ENCODE results near the gene KRT25. TPM values are rescaled to one million over a fixed set of nuclear protein-coding genes. Genes with fewer than 3 reads are reported as not detected.

Gene KRT25
- total and polyA plus RNA-seq, 2 of the 13 experiments (the other 11 are each of a cell fraction or from before 2014, with no cell fraction given), result not detected

DNA sequence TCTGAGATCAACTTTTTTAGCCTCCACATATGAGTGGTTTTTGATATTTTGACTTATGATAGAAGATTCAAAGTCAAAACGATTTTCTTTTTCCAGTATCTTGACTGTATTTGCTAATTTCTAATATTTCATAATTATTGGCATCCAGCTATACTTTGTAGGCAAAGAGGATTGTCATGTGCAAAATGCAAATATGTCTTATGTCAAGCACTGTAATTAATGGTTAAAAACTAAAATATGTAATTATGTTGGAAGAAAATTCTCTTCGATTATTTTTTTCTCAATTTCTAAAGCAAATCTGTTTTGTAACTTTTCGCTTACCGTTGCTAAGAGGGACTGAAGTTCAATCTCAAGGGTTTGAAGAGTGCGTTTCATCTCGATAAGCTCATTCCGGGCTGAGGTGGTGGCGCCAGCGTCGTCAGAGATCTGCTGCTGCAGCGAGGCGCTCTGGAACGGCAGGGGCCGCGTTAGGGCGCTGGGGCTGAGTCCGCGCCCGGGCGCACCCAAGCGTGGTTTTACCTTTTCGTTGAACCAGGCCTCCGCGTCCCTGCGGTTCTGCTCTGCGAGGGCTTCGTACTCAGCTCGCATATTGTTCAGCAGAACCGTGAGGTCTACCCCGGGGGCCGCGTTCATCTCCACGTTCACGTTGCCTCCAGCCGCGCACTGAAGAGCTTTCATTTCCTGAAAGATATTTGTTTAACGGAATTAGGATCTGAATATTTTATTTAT, 24.2 kb upstream of the KRT25 start (continued):
- TF ChIP-seq, protein P1, sequence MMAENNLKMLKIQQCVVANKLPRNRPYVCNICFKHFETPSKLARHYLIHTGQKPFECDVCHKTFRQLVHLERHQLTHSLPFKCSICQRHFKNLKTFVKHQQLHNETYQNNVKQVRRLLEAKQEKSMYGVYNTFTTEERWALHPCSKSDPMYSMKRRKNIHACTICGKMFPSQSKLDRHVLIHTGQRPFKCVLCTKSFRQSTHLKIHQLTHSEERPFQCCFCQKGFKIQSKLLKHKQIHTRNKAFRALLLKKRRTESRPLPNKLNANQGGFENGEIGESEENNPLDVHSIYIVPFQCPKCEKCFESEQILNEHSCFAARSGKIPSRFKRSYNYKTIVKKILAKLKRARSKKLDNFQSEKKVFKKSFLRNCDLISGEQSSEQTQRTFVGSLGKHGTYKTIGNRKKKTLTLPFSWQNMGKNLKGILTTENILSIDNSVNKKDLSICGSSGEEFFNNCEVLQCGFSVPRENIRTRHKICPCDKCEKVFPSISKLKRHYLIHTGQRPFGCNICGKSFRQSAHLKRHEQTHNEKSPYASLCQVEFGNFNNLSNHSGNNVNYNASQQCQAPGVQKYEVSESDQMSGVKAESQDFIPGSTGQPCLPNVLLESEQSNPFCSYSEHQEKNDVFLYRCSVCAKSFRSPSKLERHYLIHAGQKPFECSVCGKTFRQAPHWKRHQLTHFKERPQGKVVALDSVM (CRISPR knock-in tag; IDR thresholded peaks at IDR 0.05), result no peak
- TF ChIP-seq SOX13 (IDR thresholded peaks at IDR 0.05) (peak; percentile 18; the same call in 1 of the 2 replicates), SOX13 (CRISPR knock-in tag; conservative IDR thresholded peaks at IDR 0.05 in 1 of 2, IDR thresholded peaks at IDR 0.05 in 1 of 2) (no peak), TARDBP (CRISPR knock-in tag; IDR thresholded peaks at IDR 0.05) (no peak), ISX (CRISPR knock-in tag; conservative IDR thresholded peaks at IDR 0.05) (no peak), WIZ (CRISPR knock-in tag; IDR thresholded peaks at IDR 0.05) (no peak), MXI1 (IDR thresholded peaks at IDR 0.05; ENCODE audit: borderline replicate concordance, low read depth, low read length) (no peak), HNRNPK (IDR thresholded peaks at IDR 0.05; ENCODE audit: low read depth, low read length, poor library complexity, severe bottlenecking) (no peak), ZNF136 (CRISPR knock-in tag; IDR thresholded peaks at IDR 0.05; ENCODE audit: low read depth) (no peak), HIVEP1 (CRISPR knock-in tag; IDR thresholded peaks at IDR 0.05) (no peak), ZNF205 (CRISPR knock-in tag; IDR thresholded peaks at IDR 0.05) (no peak), ZBTB1 (CRISPR knock-in tag; IDR thresholded peaks at IDR 0.05; ENCODE audit: borderline replicate concordance) (no peak), ONECUT2 (CRISPR knock-in tag; IDR thresholded peaks at IDR 0.05) (no peak), KLF9 (CRISPR knock-in tag; IDR thresholded peaks at IDR 0.05; ENCODE audit: low read depth) (no peak), ZSCAN9 (CRISPR knock-in tag; IDR thresholded peaks at IDR 0.05; ENCODE audit: borderline replicate concordance) (no peak), ZNF333 (CRISPR knock-in tag; IDR thresholded peaks at IDR 0.05; ENCODE audit: borderline replicate concordance) (no peak), GLI4 (CRISPR knock-in tag; IDR thresholded peaks at IDR 0.05; ENCODE audit: borderline replicate concordance) (no peak), NR2F2 (IDR thresholded peaks at IDR 0.05; ENCODE audit: borderline replicate concordance, low read depth) (no peak), SIX4 (CRISPR knock-in tag; IDR thresholded peaks at IDR 0.05) (no peak), AGO1 (IDR thresholded peaks at IDR 0.05; ENCODE audit: low read depth, low read length, poor library complexity, severe bottlenecking) (no peak)
- TF ChIP-seq, protein P2, sequence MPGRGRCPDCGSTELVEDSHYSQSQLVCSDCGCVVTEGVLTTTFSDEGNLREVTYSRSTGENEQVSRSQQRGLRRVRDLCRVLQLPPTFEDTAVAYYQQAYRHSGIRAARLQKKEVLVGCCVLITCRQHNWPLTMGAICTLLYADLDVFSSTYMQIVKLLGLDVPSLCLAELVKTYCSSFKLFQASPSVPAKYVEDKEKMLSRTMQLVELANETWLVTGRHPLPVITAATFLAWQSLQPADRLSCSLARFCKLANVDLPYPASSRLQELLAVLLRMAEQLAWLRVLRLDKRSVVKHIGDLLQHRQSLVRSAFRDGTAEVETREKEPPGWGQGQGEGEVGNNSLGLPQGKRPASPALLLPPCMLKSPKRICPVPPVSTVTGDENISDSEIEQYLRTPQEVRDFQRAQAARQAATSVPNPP (CRISPR knock-in tag; IDR thresholded peaks at IDR 0.05), result no peak
- TF ChIP-seq, protein P3, sequence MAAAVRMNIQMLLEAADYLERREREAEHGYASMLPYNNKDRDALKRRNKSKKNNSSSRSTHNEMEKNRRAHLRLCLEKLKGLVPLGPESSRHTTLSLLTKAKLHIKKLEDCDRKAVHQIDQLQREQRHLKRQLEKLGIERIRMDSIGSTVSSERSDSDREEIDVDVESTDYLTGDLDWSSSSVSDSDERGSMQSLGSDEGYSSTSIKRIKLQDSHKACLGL (CRISPR knock-in tag; IDR thresholded peaks at IDR 0.05), result 0 out of 2 replicates have a peak, but pooled peaks have one; percentile 32
- TF ChIP-seq, protein P4, sequence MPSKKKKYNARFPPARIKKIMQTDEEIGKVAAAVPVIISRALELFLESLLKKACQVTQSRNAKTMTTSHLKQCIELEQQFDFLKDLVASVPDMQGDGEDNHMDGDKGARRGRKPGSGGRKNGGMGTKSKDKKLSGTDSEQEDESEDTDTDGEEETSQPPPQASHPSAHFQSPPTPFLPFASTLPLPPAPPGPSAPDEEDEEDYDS (CRISPR knock-in tag; IDR thresholded peaks at IDR 0.05), result 0 out of 2 replicates have a peak, but pooled peaks have one; percentile 15

Data from HepG2 (cell line).